H1 (cell line): ENCODE measurements around the gene TATDN2. TPM values are rescaled to one million over a fixed set of nuclear protein-coding genes. Genes with fewer than 3 reads are reported as not detected.
A peak's percentile ranks its signal among the peaks of the same experiment; 100 is the strongest.

ENCODE experiments used
- CTCF ChIA-PET: fragments of 300-600 bp; sonication (Branson Sonifier 250); formaldehyde crosslinking; loops from one replicate; lab custom pipeline; 2021; ENCODE audit not compliant: partially characterized antibody; lab: Charles Lee
- POLR2A ChIA-PET: fragments of 300-600 bp; sonication (Branson Sonifier 250); formaldehyde crosslinking; loops from one replicate; lab custom pipeline; 2021; ENCODE audit warnings: inconsistent platforms; ENCODE audit not compliant: partially characterized antibody; lab: Charles Lee
- DNase-seq, 2 experiments: peaks; one replicate each; pipeline versions ENCODE4 v3.0.0 to v3.0.0-alpha.2; 2010 to 2022; ENCODE audit warnings: low spot score in 2 of 2, low read depth in 1 of 2, mixed read lengths in 1 of 2
- FAIRE-seq: peaks from 2 replicates; lab custom pipeline; 2011; peaks lifted over from hg19 to GRCh38; lab: Jason Lieb, UNC
- H2AFZ ChIP-seq: 2 replicates; pipeline ENCODE4 v1.8.1; 2012; ENCODE audit warnings: low read length, inconsistent platforms
- H2AK5ac ChIP-seq: 2 replicates; pipeline ENCODE4 v1.6.1; 2013; ENCODE audit warnings: low read depth, low read length
- H2BK120ac ChIP-seq: replicated peaks from 2 replicates; pipeline ENCODE3; 2013; ENCODE audit warnings: low read depth, low read length, inconsistent platforms
- H2BK12ac ChIP-seq: 2 replicates; pipeline ENCODE4 v1.6.1; 2013; ENCODE audit warnings: low read depth, low read length
- H2BK15ac ChIP-seq: 2 replicates; pipeline ENCODE4 v1.6.1; 2013; ENCODE audit warnings: low read length
- H2BK20ac ChIP-seq: 2 replicates; pipeline ENCODE4 v1.6.1; 2013; ENCODE audit warnings: low read length
- H2BK5ac ChIP-seq: 2 replicates; pipeline ENCODE4 v1.6.1; 2013; ENCODE audit warnings: low read depth, low read length
- H3K14ac ChIP-seq: 2 replicates; pipeline ENCODE4 v1.6.1; 2013; ENCODE audit warnings: inconsistent platforms; ENCODE audit not compliant: insufficient read length
- H3K18ac ChIP-seq: 2 replicates; pipeline ENCODE4 v1.6.1; 2013; ENCODE audit warnings: low read length; ENCODE audit errors: extremely low read depth
- H3K23ac ChIP-seq: 2 replicates; pipeline ENCODE4 v1.6.1; 2013; ENCODE audit warnings: inconsistent platforms; ENCODE audit not compliant: insufficient read length
- H3K23me2 ChIP-seq: 2 replicates; pipeline ENCODE4 v1.6.1; 2013; ENCODE audit warnings: low read depth, low read length
- H3K27ac ChIP-seq: 2 replicates; pipeline ENCODE4 v1.6.1; 2011; ENCODE audit warnings: low read depth, low read length, inconsistent platforms
- H3K27me3 ChIP-seq, 4 experiments: replicated peaks in 1 of 4; 1 replicate in 1 of 4; 2 replicates in 3 of 4; pipeline versions ENCODE4 v1.6.1 to v1.8.1; 2011 to 2013; ENCODE audit warnings: low read length in 3 of 4, mild to moderate bottlenecking in 3 of 4, inconsistent platforms in 2 of 4, mixed read lengths in 2 of 4, moderate library complexity in 1 of 4; ENCODE audit not compliant: control insufficient read depth in 3 of 4, insufficient read depth in 3 of 4; ENCODE audit errors: extremely low read depth in 1 of 4
- H3K36me3 ChIP-seq, 4 experiments: 2 replicates each; pipeline versions ENCODE4 v1.6.1 to v1.8.1; 2011 to 2013; ENCODE audit warnings: mild to moderate bottlenecking in 4 of 4, low read length in 3 of 4, moderate library complexity in 2 of 4, control low read depth in 1 of 4, inconsistent platforms in 1 of 4; ENCODE audit not compliant: insufficient read depth in 4 of 4, control insufficient read depth in 2 of 4
- H3K4ac ChIP-seq: replicated peaks from 2 replicates; pipeline ENCODE3; 2013; ENCODE audit warnings: low read length, low read depth, mixed read lengths, inconsistent platforms; ENCODE audit not compliant: insufficient read length
- H3K4me1 ChIP-seq, 4 experiments: replicated peaks in 1 of 4; 1 replicate in 1 of 4; 2 replicates in 3 of 4; pipeline versions ENCODE4 v1.6.1 to v1.8.1; 2011 to 2013; ENCODE audit warnings: low read length in 3 of 4, inconsistent platforms in 2 of 4, mixed read lengths in 1 of 4; ENCODE audit not compliant: insufficient read depth in 4 of 4, control insufficient read depth in 3 of 4
- H3K4me2 ChIP-seq, 2 experiments: 2 replicates each; pipeline versions ENCODE4 v1.6.1 to v1.8.1; 2011 to 2013; ENCODE audit warnings: low read depth in 2 of 2, low read length in 2 of 2, control low read depth in 1 of 2, inconsistent platforms in 1 of 2, mild to moderate bottlenecking in 1 of 2; ENCODE audit not compliant: insufficient read depth in 1 of 2
- H3K4me3 ChIP-seq, 4 experiments: fragments of 200-600, 300-600 bp in 1 of 4; sonication (generic), shearing (Covaris generic), sonication (Bioruptor Twin) in 1 of 4; 2 replicates each; pipeline versions ENCODE4 v1.5.1 to v1.8.1; 2011 to 2016; ENCODE audit warnings: low read length in 4 of 4, low read depth in 3 of 4, control low read depth in 2 of 4, inconsistent platforms in 2 of 4, mild to moderate bottlenecking in 2 of 4, mixed read lengths in 1 of 4, moderate library complexity in 1 of 4; ENCODE audit not compliant: insufficient read depth in 2 of 4; ENCODE audit errors: extremely low read depth in 1 of 4
- H3K56ac ChIP-seq: replicated peaks from 2 replicates; pipeline ENCODE3; 2013; ENCODE audit warnings: low read depth, mild to moderate bottlenecking, mixed read lengths, low read length, inconsistent platforms; ENCODE audit not compliant: insufficient read length
- H3K79me1 ChIP-seq: 2 replicates; pipeline ENCODE4 v1.6.1; 2013; ENCODE audit warnings: low read depth, low read length, control low read depth
- H3K79me2 ChIP-seq, 2 experiments: 2 replicates each; pipeline versions ENCODE4 v1.6.1 to v1.8.1; 2012 to 2013; ENCODE audit warnings: low read length in 2 of 2, mild to moderate bottlenecking in 2 of 2, inconsistent platforms in 1 of 2; ENCODE audit not compliant: insufficient read depth in 2 of 2, control insufficient read depth in 1 of 2
- H3K9ac ChIP-seq, 4 experiments: replicated peaks in 1 of 4; 1 replicate in 1 of 4; 2 replicates in 3 of 4; pipeline versions ENCODE4 v1.6.1 to v1.8.1; 2011 to 2013; ENCODE audit warnings: low read depth in 3 of 4, low read length in 3 of 4, control low read depth in 2 of 4, mild to moderate bottlenecking in 2 of 4, moderate library complexity in 2 of 4, inconsistent platforms in 1 of 4; ENCODE audit errors: extremely low read depth in 1 of 4
- H3K9me3 ChIP-seq, 2 experiments: 2 replicates each; pipeline versions ENCODE4 v1.6.1 to v1.8.1; 2012 to 2013; ENCODE audit warnings: mild to moderate bottlenecking in 2 of 2, moderate library complexity in 2 of 2, control low read depth in 1 of 2, inconsistent platforms in 1 of 2, low read depth in 1 of 2, low read length in 1 of 2, mixed read lengths in 1 of 2; ENCODE audit not compliant: insufficient read depth in 2 of 2
- H4K20me1 ChIP-seq, 2 experiments: replicated peaks in 1 of 2; 2 replicates each; pipeline versions ENCODE3 to v1.8.1; 2011 to 2013; ENCODE audit warnings: inconsistent platforms in 2 of 2, low read length in 2 of 2, mild to moderate bottlenecking in 1 of 2; ENCODE audit not compliant: insufficient read depth in 2 of 2, control insufficient read depth in 1 of 2
- H4K5ac ChIP-seq: 2 replicates; pipeline ENCODE4 v1.6.1; 2013; ENCODE audit warnings: low read length, low read depth, mixed read lengths, inconsistent platforms; ENCODE audit not compliant: insufficient read length
- H4K8ac ChIP-seq: 2 replicates; pipeline ENCODE4 v1.8.0; 2013; ENCODE audit warnings: mild to moderate bottlenecking, moderate library complexity, low read length, inconsistent platforms; ENCODE audit not compliant: insufficient read depth; ENCODE audit errors: extremely low read depth
- H4K91ac ChIP-seq: replicated peaks from 2 replicates; pipeline ENCODE3; 2013; ENCODE audit warnings: low read length, mixed read lengths, inconsistent platforms; ENCODE audit not compliant: insufficient read length
- BACH1 ChIP-seq: IDR thresholded peaks from 2 replicates; pipeline ENCODE4 v1.6.1; 2012; ENCODE audit warnings: low read length, improper control_type of control experiment
- FOSL1 ChIP-seq: IDR thresholded peaks from 2 replicates; pipeline ENCODE4 v1.6.1; 2011; ENCODE audit warnings: mild to moderate bottlenecking, low read depth, low read length, moderate library complexity; ENCODE audit not compliant: insufficient read depth
- WGBS, 2 experiments: shearing (Covaris generic) in 1 of 2; methylation state at CpG; one replicate each; pipeline versions ENCODE4 v1.1.6 to v1.1.7; 2013 to 2015; ENCODE audit warnings: low lambda C conversion rate in 2 of 2, mixed read lengths in 2 of 2, inconsistent platforms in 1 of 2, low coverage in 1 of 2, missing lambda C conversion rate in 1 of 2; ENCODE audit not compliant: insufficient replicate concordance in 2 of 2, insufficient coverage in 1 of 2, insufficient read length in 1 of 2; ENCODE audit errors: extremely low coverage in 1 of 2, missing lambda C conversion rate in 1 of 2; 5-methylcytosine and 5-hydroxymethylcytosine counted together
- polyA plus RNA-seq, 7 experiments: library from polyadenylated mRNA; depleted of rRNA in 3 of 7; stranded (reverse) in 5 of 7; unstranded in 2 of 7; fragments of >200 nt in 5 of 7; fragments of 200-250 nt in 2 of 7; gene quantifications; 1 replicate in 5 of 7; 2 replicates in 1 of 7; 4 replicates in 1 of 7; pipeline versions ENCODE4 v1.2.1 to v1.2.3, GENCODE V29; 2011 to 2013; ENCODE audit warnings: missing spikeins in 2 of 7, mixed read lengths in 2 of 7
- total RNA-seq: library from RNA; stranded (reverse); fragmentation: NEBNext Ultra II Directional; extraction: Animal tissue kit (Norgen Biotek cat#: 25700); gene quantifications from 2 replicates; pipeline ENCODE4 v1.2.1, GENCODE V29; 2021

TATDN2 gene
- total and polyA plus RNA-seq, 2 of the 8 experiments (the other 6 are each of a cell fraction or from before 2014, with no cell fraction given): 12.1 to 34.8 TPM

DNA sequence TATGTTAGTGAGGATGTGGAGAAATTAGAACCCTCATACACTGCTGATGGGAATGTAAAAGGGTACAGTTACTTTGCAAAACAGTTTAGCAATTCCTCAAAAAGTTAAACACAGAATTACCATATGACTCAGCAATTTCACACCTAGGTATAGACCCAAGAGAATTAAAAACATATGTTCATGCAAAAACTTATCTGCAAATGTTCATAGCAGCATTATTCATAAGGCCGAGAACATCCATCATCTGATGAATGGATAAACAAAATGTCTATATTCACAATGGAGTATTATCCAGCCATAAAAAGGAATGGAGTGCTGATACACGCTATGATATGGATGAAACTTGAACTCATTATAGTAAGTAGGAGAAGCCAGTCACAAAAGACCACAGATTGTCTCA lies 62.3 kb downstream of the TATDN2 start:
- ChIA-PET CTCF (no interaction called here), POLR2A (interaction anchor here (1.5 to 2.6 kb wide), 2 partner anchors 9 to 93 kb away, joined by 4 to 9 read pairs; no protein-coding TSS in a partner anchor)
- no peak overlapping the region for H2BK12ac ChIP-seq
- 91% methylated on average over 2 of the region's 2 CpGs; no CpG with 5 or more reads in 1 of the 2 experiments for WGBS, 2 experiments
- H4K8ac ChIP-seq: no peak overlapping the region
- no peaks in the 10 kb centered on the region for H3K23me2 ChIP-seq
- H2BK120ac ChIP-seq: no peak overlapping the region
- no peak overlapping the region for H3K18ac ChIP-seq
- no peaks in the 10 kb centered on the region for H3K79me1 ChIP-seq
- H3K4ac ChIP-seq: no peak overlapping the region
- H3K23ac ChIP-seq: no peak overlapping the region
- no peak overlapping the region for H3K27ac ChIP-seq
- H3K36me3 ChIP-seq: peaks cover 20 to 67% (median 42%) of the 10 kb centered on the region in 4 experiments
- peaks cover 2 to 3% of the 10 kb centered on the region in 2 experiments for H4K20me1 ChIP-seq
- H2AFZ ChIP-seq: no peak overlapping the region
- no peaks in the 10 kb centered on the region for H3K27me3 ChIP-seq
- H2AK5ac ChIP-seq: no peak overlapping the region
- TF ChIP-seq FOSL1 (no peak), BACH1 (0 out of 2 replicates have a peak, but pooled peaks have one; percentile 19)
- H3K9me3 ChIP-seq: no peaks in the 10 kb centered on the region
- no peaks in the 10 kb centered on the region for H3K4me1 ChIP-seq
- H3K14ac ChIP-seq: no peak overlapping the region
- no peak overlapping the region for H4K5ac ChIP-seq
- no peak overlapping the region for H2BK15ac ChIP-seq
- H4K91ac ChIP-seq: no peak overlapping the region
- no peak overlapping the region for H2BK20ac ChIP-seq
- H3K4me2 ChIP-seq: no peak overlapping the region
- no peak overlapping the region for H3K4me3 ChIP-seq
- FAIRE-seq: no peak
- H3K9ac ChIP-seq: no peak overlapping the region
- no peak overlapping the region for H3K56ac ChIP-seq
- no peak overlapping the region for H2BK5ac ChIP-seq
- H3K79me2 ChIP-seq: no peaks in the 10 kb centered on the region
- no peak for DNase-seq
